ENCODE data around the gene SMURF1.

The SMURF1 gene

GRCh38 chr7:99096124-99096887 lies 47.6 kb downstream of the SMURF1 start:
- no peak for DNase-seq

- no peak for DNase-seq
Observed at GRCh38 chr7:99095698-99096097, 48.2 kb downstream of the SMURF1 start.

GRCh38 chr7:99094401-99094800 lies 49.5 kb downstream of the SMURF1 start:
- DNase-seq: no peak

GRCh38 chr7:99092064-99092720 lies 51.7 kb downstream of the SMURF1 start:
- peak; percentile 30 for DNase-seq

GRCh38 chr7:99090771-99091542 lies 53.0 kb downstream of the SMURF1 start:
- DNase-seq: no peak

GRCh38 chr7:99089914-99090629 lies 53.8 kb downstream of the SMURF1 start:
- DNase-seq: no peak

- DNase-seq: no peak
Observed at GRCh38 chr7:99086944-99087343, 57.0 kb downstream of the SMURF1 start.

- DNase-seq: no peak
Observed at GRCh38 chr7:99086532-99086931, 57.4 kb downstream of the SMURF1 start.

GRCh38 chr7:99083733-99084132 lies 60.2 kb downstream of the SMURF1 start:
- DNase-seq: no peak

- no peak for DNase-seq
Observed at GRCh38 chr7:99083068-99083651, 60.7 kb downstream of the SMURF1 start.

- no peak for DNase-seq
Observed at GRCh38 chr7:99080679-99081078, 63.2 kb downstream of the SMURF1 start.

- DNase-seq: no peak
Observed at GRCh38 chr7:99079104-99079503, 64.8 kb downstream of the SMURF1 start.

GRCh38 chr7:99078416-99078815 lies 65.5 kb downstream of the SMURF1 start:
- DNase-seq: no peak

GRCh38 chr7:99076615-99077014 lies 67.3 kb downstream of the SMURF1 start:
- no peak for DNase-seq

- no peak for DNase-seq
Observed at GRCh38 chr7:99073839-99074446, 70.0 kb downstream of the SMURF1 start.

GRCh38 chr7:99072126-99072525 lies 71.8 kb downstream of the SMURF1 start:
- DNase-seq: no peak

- no peak for DNase-seq
Observed at GRCh38 chr7:99070361-99070760, 73.5 kb downstream of the SMURF1 start.

GRCh38 chr7:99061001-99061776 lies 82.7 kb downstream of the SMURF1 start:
- no peak for DNase-seq

- DNase-seq: no peak
Observed at GRCh38 chr7:99054781-99055180, 89.1 kb downstream of the SMURF1 start.

GRCh38 chr7:99050971-99051370 lies 92.9 kb downstream of the SMURF1 start:
- no peak for DNase-seq

GRCh38 chr7:99047526-99048077 lies 96.3 kb downstream of the SMURF1 start:
- DNase-seq: no peak

Data from midbrain (tissue), 1 donor.